OCI-LY7 (cell line): ENCODE data around the gene FAM89B.
"Not testable (repeated sequence)": the region's sequence is repeated elsewhere in the genome, so short reads cannot be mapped to it uniquely, and the experiment has no call there.

Experiments used
- CTCF ChIP-seq: fragments of 200-600 bp; sonication (generic); conservative IDR thresholded peaks from 2 replicates; pipeline ENCODE4 v1.5.1; 2014; ENCODE audit warnings: mild to moderate bottlenecking, antibody characterized with exemption, low read length, moderate library complexity, mixed read lengths
- EZH2phosphoT487 ChIP-seq: fragments of 200-600 bp; sonication (generic); IDR thresholded peaks from 2 replicates; pipeline ENCODE4 v1.6.1; 2018; ENCODE audit warnings: low read depth, borderline replicate concordance, mild to moderate bottlenecking, mixed run types, antibody characterized with exemption, low read length, moderate library complexity, mixed read lengths

DNA sequence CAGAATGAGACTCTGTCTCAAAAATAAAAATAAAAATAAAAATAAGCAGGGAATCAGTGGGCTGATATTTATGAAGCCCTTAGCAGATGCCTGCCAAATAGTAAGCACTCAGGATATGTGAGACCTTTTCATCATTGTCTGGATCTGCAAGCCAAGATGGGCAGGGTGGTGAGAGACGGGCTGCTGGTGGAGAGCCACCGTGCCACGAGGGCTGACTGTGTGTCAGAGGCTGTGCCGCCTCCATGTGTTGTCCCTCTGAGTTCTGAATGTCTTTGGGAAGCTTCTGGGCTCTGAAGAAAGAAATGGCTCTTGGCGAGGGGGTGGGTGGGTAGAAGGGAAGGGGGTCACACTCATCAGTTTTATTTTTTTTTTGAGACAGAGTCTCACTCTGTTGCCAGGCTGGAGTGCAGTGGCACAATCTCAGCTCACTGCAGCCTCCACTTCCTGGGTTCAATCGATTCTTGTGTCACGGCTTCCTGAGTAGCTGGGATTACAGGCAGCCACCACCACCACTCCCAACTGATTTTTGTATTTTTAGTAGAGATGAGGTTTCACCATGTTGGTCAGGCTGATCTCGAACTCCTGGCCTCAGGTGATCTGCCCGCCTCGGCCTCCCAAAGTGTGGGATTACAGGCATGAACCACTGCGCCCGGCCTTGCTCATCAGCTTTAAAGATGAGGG, 7.3 kb upstream of the FAM89B start:
- not testable (repeated sequence) for TF ChIP-seq CTCF, EZH2phosphoT487
